WTC11 (cell line): ENCODE results near the gene MTA1.

Source experiments
- CTCF ChIP-seq: fragments of 200-600 bp; IDR thresholded peaks from 2 replicates; pipeline ENCODE4 v1.8.0; 2022; ENCODE audit warnings: antibody characterized with exemption
- FOXP1 ChIP-seq: sonication (generic); formaldehyde crosslinking; IDR thresholded peaks from 2 replicates; pipeline ENCODE4 v1.8.0; 2022; ENCODE audit warnings: missing genetic modification reagents, mild to moderate bottlenecking, moderate library complexity, borderline replicate concordance
- HMGA2 ChIP-seq: fragments of 250-450 bp; sonication (Bioruptor Pico); IDR thresholded peaks from 2 replicates; pipeline ENCODE4 v1.4.0; 2021; ENCODE audit warnings: mild to moderate bottlenecking, moderate library complexity
- ZNF232 ChIP-seq: sonication (generic); formaldehyde crosslinking; IDR thresholded peaks from 2 replicates; pipeline ENCODE4 v1.8.0; 2022; ENCODE audit warnings: mild to moderate bottlenecking, missing genetic modification reagents
- ZNF317 ChIP-seq: sonication (generic); formaldehyde crosslinking; IDR thresholded peaks from 2 replicates; pipeline ENCODE4 v1.8.1; 2023; ENCODE audit warnings: low read depth, mild to moderate bottlenecking, moderate library complexity, missing genetic modification reagents, borderline replicate concordance

GRCh38 chr14:105401699-105402098, 17.9 kb upstream of the MTA1 start:
- TF ChIP-seq ZNF317 (CRISPR knock-in tag) (no peak), CTCF (no peak), HMGA2 (no peak), ZNF232 (CRISPR knock-in tag) (no peak), FOXP1 (CRISPR knock-in tag) (no peak)
